Measurements from ENCODE around the gene DMKN. TPM values are rescaled to one million over a fixed set of nuclear protein-coding genes. Genes with fewer than 3 reads are reported as not detected.

DMKN gene
- total and polyA plus RNA-seq, 2 of the 8 experiments (the other 6 are each of a cell fraction or from before 2014, with no cell fraction given), result 290 to 330 TPM

- WGBS, 2 experiments (ENCODE audit: extremely low coverage in 1 of 2, insufficient coverage in 1 of 2, insufficient read length in 1 of 2, insufficient replicate concordance in 2 of 2, low coverage in 1 of 2, low lambda C conversion rate in 2 of 2, missing lambda C conversion rate in 1 of 2), result 92% methylated on average over 4 of the region's 4 CpGs; no CpG with 5 or more reads in 1 of the 2 experiments
- Histone ChIP-seq H3K9me3 (ENCODE audit: insufficient read depth in 2 of 2, low read depth in 1 of 2, low read length in 1 of 2) (no peaks in the 10 kb centered on the region), H3K79me2 (ENCODE audit: control insufficient read depth in 1 of 2, insufficient read depth in 2 of 2, low read length in 2 of 2) (no peaks in the 10 kb centered on the region), H2BK20ac (ENCODE audit: low read length) (peak overlapping the region; percentile 32; the same call in 1 of the 2 replicates), H3K18ac (ENCODE audit: extremely low read depth, low read length) (no peak overlapping the region), H2BK15ac (ENCODE audit: low read length) (no peak overlapping the region), H3K4me1 (replicated peaks in 1 of 4; ENCODE audit: control insufficient read depth in 3 of 4, insufficient read depth in 4 of 4, low read length in 3 of 4) (peaks cover 7 to 22% (median 14%) of the 10 kb centered on the region in 4 experiments), H2BK120ac (replicated peaks; ENCODE audit: low read depth, low read length) (no peak overlapping the region), H4K91ac (replicated peaks; ENCODE audit: insufficient read length, low read length) (no peak overlapping the region), H3K36me3 (ENCODE audit: control insufficient read depth in 2 of 4, insufficient read depth in 4 of 4, low read length in 3 of 4) (no peaks in the 10 kb centered on the region), H3K79me1 (ENCODE audit: low read depth, low read length) (no peaks in the 10 kb centered on the region), H3K4ac (replicated peaks; ENCODE audit: insufficient read length, low read depth, low read length) (no peak overlapping the region), H2BK12ac (ENCODE audit: low read depth, low read length) (no peak overlapping the region), H4K20me1 (replicated peaks in 1 of 2; ENCODE audit: control insufficient read depth in 1 of 2, insufficient read depth in 2 of 2, low read length in 2 of 2) (no peaks in the 10 kb centered on the region), H3K14ac (ENCODE audit: insufficient read length) (no peak overlapping the region), H3K9ac (replicated peaks in 1 of 4; ENCODE audit: extremely low read depth in 1 of 4, low read depth in 3 of 4, low read length in 3 of 4) (no peak overlapping the region), H3K23ac (ENCODE audit: insufficient read length) (no peak overlapping the region), H3K4me3 (ENCODE audit: extremely low read depth in 1 of 4, insufficient read depth in 2 of 4, low read depth in 3 of 4, low read length in 4 of 4) (no peak overlapping the region), H3K27me3 (replicated peaks in 1 of 4; ENCODE audit: control insufficient read depth in 3 of 4, extremely low read depth in 1 of 4, insufficient read depth in 3 of 4, low read length in 3 of 4) (peaks cover 0 to 3% (median 1%) of the 10 kb centered on the region in 4 experiments; a peak in 2 of 7 replicates), H3K27ac (ENCODE audit: low read depth, low read length) (no peak overlapping the region), H4K8ac (ENCODE audit: extremely low read depth, insufficient read depth, low read length) (no peak overlapping the region), H3K56ac (replicated peaks; ENCODE audit: insufficient read length, low read depth, low read length) (no peak overlapping the region), H4K5ac (ENCODE audit: insufficient read length, low read depth, low read length) (no peak overlapping the region), H3K4me2 (ENCODE audit: insufficient read depth in 1 of 2, low read depth in 2 of 2, low read length in 2 of 2) (no peak overlapping the region), H2AK5ac (ENCODE audit: low read depth, low read length) (no peak overlapping the region), H3K23me2 (ENCODE audit: low read depth, low read length) (peaks cover 3% of the 10 kb centered on the region; the same call in 1 of the 2 replicates), H2AFZ (ENCODE audit: low read length) (no peak overlapping the region), H2BK5ac (ENCODE audit: low read depth, low read length) (no peak overlapping the region)
- CTCF ChIA-PET (ENCODE audit: partially characterized antibody), result interaction anchor here (0.7 to 1.5 kb wide), 5 partner anchors 15 to 66 kb away, joined by 3 to 4 read pairs (median 4); no protein-coding TSS in a partner anchor
- TF ChIP-seq KDM1A (IDR thresholded peaks at IDR 0.05; ENCODE audit: borderline replicate concordance, low read length), result 0 out of 2 replicates have a peak, but pooled peaks have one; percentile 18
- no peak for TF ChIP-seq POLR2A (IDR thresholded peaks at IDR 0.05; ENCODE audit: control extremely low read depth in 1 of 2, low read depth in 2 of 2, low read length in 2 of 2)
- no peak for DNase-seq (ENCODE audit: low read depth in 1 of 2, low spot score in 2 of 2)
- FAIRE-seq, result no peak
- POLR2A ChIA-PET (ENCODE audit: partially characterized antibody), result interaction anchor here (1.2 to 4.6 kb wide), 4 partner anchors 11 to 18 kb away, joined by 3 to 34 read pairs (median 4); no protein-coding TSS in a partner anchor
Observed at GRCh38 chr19:35525873-35526272, 12.4 kb upstream of the DMKN start.

Measured in H1 (cell line).